ENCODE data around the gene CCNJ.
A peak's percentile ranks its signal among the peaks of the same experiment; 100 is the strongest.
"Not testable (repeated sequence)": the region's sequence is repeated elsewhere in the genome, so short reads cannot be mapped to it uniquely, and the experiment has no call there.

Gene CCNJ

GRCh38 chr10:96043893-96044715 is 721 bp downstream of the CCNJ start:
- H3K4me3 ChIP-seq (ENCODE audit: low read depth, low read length), result peak overlapping the region; percentile 72
- TF ChIP-seq, protein P1, sequence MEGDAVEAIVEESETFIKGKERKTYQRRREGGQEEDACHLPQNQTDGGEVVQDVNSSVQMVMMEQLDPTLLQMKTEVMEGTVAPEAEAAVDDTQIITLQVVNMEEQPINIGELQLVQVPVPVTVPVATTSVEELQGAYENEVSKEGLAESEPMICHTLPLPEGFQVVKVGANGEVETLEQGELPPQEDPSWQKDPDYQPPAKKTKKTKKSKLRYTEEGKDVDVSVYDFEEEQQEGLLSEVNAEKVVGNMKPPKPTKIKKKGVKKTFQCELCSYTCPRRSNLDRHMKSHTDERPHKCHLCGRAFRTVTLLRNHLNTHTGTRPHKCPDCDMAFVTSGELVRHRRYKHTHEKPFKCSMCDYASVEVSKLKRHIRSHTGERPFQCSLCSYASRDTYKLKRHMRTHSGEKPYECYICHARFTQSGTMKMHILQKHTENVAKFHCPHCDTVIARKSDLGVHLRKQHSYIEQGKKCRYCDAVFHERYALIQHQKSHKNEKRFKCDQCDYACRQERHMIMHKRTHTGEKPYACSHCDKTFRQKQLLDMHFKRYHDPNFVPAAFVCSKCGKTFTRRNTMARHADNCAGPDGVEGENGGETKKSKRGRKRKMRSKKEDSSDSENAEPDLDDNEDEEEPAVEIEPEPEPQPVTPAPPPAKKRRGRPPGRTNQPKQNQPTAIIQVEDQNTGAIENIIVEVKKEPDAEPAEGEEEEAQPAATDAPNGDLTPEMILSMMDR (IDR thresholded peaks at IDR 0.05; ENCODE audit: low read depth, low read length, missing control alignments), result no peak
- no peak for DNase-seq (ENCODE audit: low read depth)

DNA sequence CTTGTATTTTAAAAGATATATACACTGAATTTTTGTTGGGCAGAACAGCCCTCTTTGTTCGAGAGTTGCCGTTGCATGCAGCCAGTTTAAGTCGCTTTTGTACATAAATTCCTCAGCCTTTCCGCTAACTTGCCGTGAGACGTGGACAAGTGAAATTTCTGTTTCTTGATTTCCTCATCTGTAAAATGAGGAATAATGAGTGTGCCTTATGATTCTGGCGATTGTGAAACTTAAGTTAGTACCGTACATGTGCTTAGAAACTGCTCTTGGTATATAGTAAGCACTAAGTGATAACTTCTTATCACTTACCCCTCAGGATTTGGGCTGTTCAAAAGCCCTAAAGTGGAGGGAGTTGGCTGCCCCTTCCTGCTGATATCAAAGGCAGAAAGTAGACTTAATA is 1.4 kb downstream of the CCNJ start:
- DNase-seq (ENCODE audit: low read depth), result no peak
- TF ChIP-seq, protein P1 (IDR thresholded peaks at IDR 0.05; ENCODE audit: low read depth, low read length, missing control alignments), result no peak
- peak overlapping the region; percentile 72 for H3K4me3 ChIP-seq (ENCODE audit: low read depth, low read length)

- DNase-seq (ENCODE audit: low read depth), result no peak
- TF ChIP-seq, protein P1 (IDR thresholded peaks at IDR 0.05; ENCODE audit: low read depth, low read length, missing control alignments), result no peak
- H3K4me3 ChIP-seq (ENCODE audit: low read depth, low read length), result no peak overlapping the region
Measured at GRCh38 chr10:96046546-96046945, 3.2 kb downstream of the CCNJ start.

DNA sequence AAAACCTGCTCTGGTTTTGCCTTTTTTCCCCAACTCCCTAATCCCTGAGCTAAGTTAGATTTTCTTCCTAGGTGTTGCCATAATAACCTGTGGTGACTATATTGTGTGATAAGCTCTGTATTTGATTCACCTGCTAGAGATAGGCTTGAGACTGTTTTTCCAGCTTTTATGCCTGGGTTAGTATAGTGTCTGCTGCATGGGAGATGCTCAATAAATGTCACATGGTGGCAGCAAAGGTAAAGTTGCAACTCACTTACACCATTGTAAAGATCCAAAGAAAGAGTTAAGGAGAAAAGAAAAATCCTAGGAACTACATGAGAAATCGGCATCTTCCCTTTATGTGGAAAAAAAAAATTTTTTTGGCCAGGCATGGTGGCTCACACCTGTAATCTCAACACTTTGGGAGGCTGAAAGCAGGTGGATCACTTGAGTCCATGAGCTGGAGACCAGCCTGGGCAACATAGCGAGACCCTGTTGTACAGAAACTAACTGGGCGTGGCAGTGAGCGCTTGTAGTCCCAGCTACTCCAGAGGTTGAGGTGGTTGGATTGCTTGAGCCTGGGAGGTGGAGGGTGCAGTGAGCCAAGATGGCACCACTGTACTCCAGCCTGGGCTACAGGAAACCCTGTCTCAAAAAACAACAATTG is 3.7 kb downstream of the CCNJ start:
- TF ChIP-seq, protein P1 (IDR thresholded peaks at IDR 0.05; ENCODE audit: low read depth, low read length, missing control alignments), result no peak
- H3K4me3 ChIP-seq (ENCODE audit: low read depth, low read length), result no peak overlapping the region
- no peak for DNase-seq (ENCODE audit: low read depth)

DNA sequence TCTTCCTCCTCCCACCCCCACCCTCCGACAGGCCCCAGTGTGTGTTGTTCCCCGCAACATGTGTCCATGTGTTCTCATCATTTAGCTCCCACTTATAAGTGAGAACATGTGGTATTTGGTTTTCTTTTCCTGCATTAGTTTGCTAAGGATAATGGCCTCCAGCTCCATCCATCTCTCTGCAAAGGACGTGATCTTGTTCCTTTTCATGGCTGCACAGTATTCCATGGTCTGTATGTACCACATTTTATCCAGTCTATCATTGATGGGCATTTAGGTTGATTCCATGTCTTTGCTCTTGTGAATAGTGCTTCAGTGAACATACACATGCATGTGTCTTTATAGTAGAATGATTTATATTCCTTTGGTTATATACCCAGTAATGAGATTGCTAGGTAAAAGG is 4.5 kb downstream of the CCNJ start:
- H3K4me3 ChIP-seq (ENCODE audit: low read depth, low read length); DNase-seq (ENCODE audit: low read depth): not testable (repeated sequence)

- TF ChIP-seq, protein P1 (IDR thresholded peaks at IDR 0.05; ENCODE audit: low read depth, low read length, missing control alignments), result no peak
- H3K4me3 ChIP-seq (ENCODE audit: low read depth, low read length), result no peak overlapping the region
- DNase-seq (ENCODE audit: low read depth), result no peak
Measured at GRCh38 chr10:96049340-96049739, 6.0 kb downstream of the CCNJ start.

DNA sequence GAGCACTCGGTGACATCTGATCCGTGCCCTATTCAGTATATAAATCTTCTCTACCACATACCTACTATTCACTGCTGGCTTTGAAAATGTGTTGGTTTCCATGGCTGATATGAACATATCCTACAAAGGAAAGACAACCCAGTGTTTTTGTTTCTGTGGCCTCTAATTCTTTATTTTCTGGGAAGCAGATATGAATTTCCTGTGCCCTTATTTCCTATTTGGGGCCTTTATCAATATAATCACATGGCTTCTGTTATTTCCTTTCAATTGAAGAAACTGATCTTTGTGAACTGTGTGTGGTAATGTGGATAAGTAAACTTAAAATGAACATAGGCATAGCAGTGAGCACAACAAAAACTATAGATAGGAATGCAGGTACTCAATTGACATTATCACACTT is 10.6 kb downstream of the CCNJ start:
- no peak for DNase-seq (ENCODE audit: low read depth)
- no peak overlapping the region for H3K4me3 ChIP-seq (ENCODE audit: low read depth, low read length)
- TF ChIP-seq, protein P1 (IDR thresholded peaks at IDR 0.05; ENCODE audit: low read depth, low read length, missing control alignments), result no peak
